Left ventricle myocardium inferior (tissue), 1 donor: ENCODE data around the gene KIAA1328. TPM values are rescaled to one million over a fixed set of nuclear protein-coding genes. Genes with fewer than 3 reads are reported as not detected.
"Not testable (repeated sequence)": the region's sequence is repeated elsewhere in the genome, so short reads cannot be mapped to it uniquely, and the experiment has no call there.

ENCODE experiments used
- DNase-seq: peaks from one replicate; pipeline ENCODE4 v3.0.0-alpha.2; 2020
- H3K27ac ChIP-seq: fragments of 200-600 bp; replicated peaks from 2 replicates; pipeline ENCODE4 v1.8.0; 2021
- H3K27me3 ChIP-seq: fragments of 200-600 bp; 2 replicates; pipeline ENCODE4 v1.8.0; 2021; ENCODE audit warnings: low read depth
- H3K36me3 ChIP-seq: fragments of 200-600 bp; 2 replicates; pipeline ENCODE4 v1.8.0; 2021
- H3K4me1 ChIP-seq: fragments of 200-600 bp; 2 replicates; pipeline ENCODE4 v1.8.0; 2021
- H3K4me3 ChIP-seq: fragments of 200-600 bp; 2 replicates; pipeline ENCODE4 v1.8.0; 2021; ENCODE audit warnings: mild to moderate bottlenecking, moderate library complexity
- H3K9me3 ChIP-seq: fragments of 200-600 bp; replicated peaks from 2 replicates; pipeline ENCODE4 v1.8.0; 2021
- CTCF ChIP-seq: fragments of 200-600 bp; IDR thresholded peaks from 2 replicates; pipeline ENCODE4 v1.8.0; 2021; ENCODE audit warnings: antibody characterized with exemption, mild to moderate bottlenecking, borderline replicate concordance
- intact Hi-C: fragments of 100-400 bp; cut with micrococcal nuclease; formaldehyde crosslinking; loops from one replicate; pipeline ENCODE4 v1.11.0; 2022
- total RNA-seq: library from RNA; stranded (reverse); fragmentation: NEBNext Ultra II Directional; extraction: Animal tissue kit (Norgen Biotek cat#: 25700); gene quantifications from one replicate; pipeline ENCODE4 v1.2.1, GENCODE V29; 2021
- donor health status: DM: no; HTN: yes; CAD: no; lungs with severe emphysema.

The KIAA1328 gene
- total RNA-seq, 1 donor from 2014 or later: 4.0 TPM

- peaks cover 19% of the 10 kb centered on the region for H3K36me3 ChIP-seq
- peaks cover 27% of the 10 kb centered on the region for H3K4me1 ChIP-seq
- intact Hi-C loops: loop anchor here (10.0 kb wide), 1 partner anchor 60 kb away; no protein-coding TSS in a partner anchor
- no peaks in the 10 kb centered on the region for H3K9me3 ChIP-seq
- no peaks in the 10 kb centered on the region for H3K27me3 ChIP-seq
- DNase-seq: no peak
- H3K4me3 ChIP-seq: no peak overlapping the region
- TF ChIP-seq CTCF: no peak
- peak overlapping the region; percentile 13 for H3K27ac ChIP-seq
Observed at GRCh38 chr18:36814994-36815393, 13.9 kb upstream of the KIAA1328 start.

DNA sequence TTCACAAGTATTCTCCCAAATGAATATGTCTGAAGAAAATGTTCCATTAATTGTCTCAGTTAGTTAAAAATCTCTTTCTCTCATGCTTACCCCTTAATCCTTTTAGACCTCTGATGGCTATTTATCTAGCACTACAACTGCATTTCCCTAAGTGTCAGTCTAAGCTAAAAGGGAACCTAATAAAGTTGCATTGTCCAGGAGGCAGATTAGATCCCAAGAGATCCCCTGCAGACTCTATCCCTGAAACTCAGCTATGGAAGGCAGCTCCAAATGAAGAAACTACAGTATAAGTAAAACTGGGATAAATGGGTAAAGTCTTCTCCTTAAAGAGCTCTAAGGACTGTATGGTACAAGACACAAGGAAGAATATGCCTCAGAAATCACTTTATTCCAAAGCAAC lies 12.8 kb upstream of the KIAA1328 start:
- H3K9me3 ChIP-seq, DNase-seq: not testable (repeated sequence)
- peaks cover 19% of the 10 kb centered on the region for H3K36me3 ChIP-seq

DNA sequence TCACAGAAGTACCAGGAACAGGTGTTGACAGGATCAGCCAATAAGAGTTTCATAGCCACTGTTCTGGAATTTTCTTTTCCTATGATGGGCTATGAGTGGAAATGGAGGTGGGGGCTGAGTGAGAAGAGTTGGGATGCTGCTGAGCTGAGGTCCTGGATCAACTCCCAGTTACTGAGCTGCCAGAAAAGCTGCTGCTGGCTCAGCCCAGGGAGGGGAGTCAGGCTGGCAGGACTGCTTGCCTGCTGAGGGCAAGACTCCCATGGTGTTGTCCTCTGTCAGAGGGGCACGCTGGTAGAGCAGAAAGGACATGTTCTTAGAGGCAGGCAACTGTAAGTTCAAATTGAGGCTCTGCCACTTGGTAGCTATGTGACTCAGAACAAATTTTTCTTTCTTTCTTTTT lies 11.9 kb upstream of the KIAA1328 start:
- TF ChIP-seq CTCF: no peak
- no peaks in the 10 kb centered on the region for H3K9me3 ChIP-seq
- H3K27me3 ChIP-seq: no peaks in the 10 kb centered on the region
- no peak overlapping the region for H3K4me3 ChIP-seq
- peaks cover 24% of the 10 kb centered on the region for H3K4me1 ChIP-seq
- intact Hi-C loops: loop anchor here (10.0 kb wide), 1 partner anchor 62 kb away; no protein-coding TSS in a partner anchor
- H3K36me3 ChIP-seq: peaks cover 19% of the 10 kb centered on the region
- peak; percentile 18 for DNase-seq
- H3K27ac ChIP-seq: no peak overlapping the region

More for the DNA sequence above, 12.8 kb upstream of the KIAA1328 start:
- not testable (repeated sequence) for H3K27me3 ChIP-seq, H3K4me3 ChIP-seq, H3K27ac ChIP-seq
- peaks cover 27% of the 10 kb centered on the region for H3K4me1 ChIP-seq
- intact Hi-C loops: loop anchor here (10.0 kb wide), 1 partner anchor 61 kb away; no protein-coding TSS in a partner anchor

DNA sequence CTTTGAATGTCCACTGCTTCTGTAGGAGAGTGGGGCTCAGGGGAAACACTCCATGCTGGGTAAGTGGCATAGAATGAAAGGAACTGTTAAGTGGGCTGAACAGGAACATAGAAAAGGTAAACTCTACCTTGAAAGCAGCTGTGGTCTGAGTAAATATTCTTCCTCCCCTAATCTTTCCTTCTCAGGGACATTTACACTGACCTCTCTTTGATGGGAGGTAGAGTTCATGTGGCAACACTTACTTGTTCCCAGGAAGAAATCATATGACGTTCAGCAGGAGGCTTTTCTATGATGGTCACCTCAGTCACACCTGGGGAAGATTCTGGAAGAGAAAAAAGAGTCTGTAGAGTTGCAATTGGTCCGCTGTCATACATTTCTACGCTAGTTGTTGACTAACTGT lies 10.3 kb upstream of the KIAA1328 start:
- Histone ChIP-seq H3K9me3 (no peaks in the 10 kb centered on the region), H3K27ac (no peak overlapping the region), H3K36me3 (peaks cover 26% of the 10 kb centered on the region), H3K27me3 (no peaks in the 10 kb centered on the region), H3K4me3 (no peak overlapping the region), H3K4me1 (peaks cover 20% of the 10 kb centered on the region)
- no peak for DNase-seq
- no peak for TF ChIP-seq CTCF
- intact Hi-C loops: loop anchor here (10.0 kb wide), 1 partner anchor 64 kb away; no protein-coding TSS in a partner anchor

DNA sequence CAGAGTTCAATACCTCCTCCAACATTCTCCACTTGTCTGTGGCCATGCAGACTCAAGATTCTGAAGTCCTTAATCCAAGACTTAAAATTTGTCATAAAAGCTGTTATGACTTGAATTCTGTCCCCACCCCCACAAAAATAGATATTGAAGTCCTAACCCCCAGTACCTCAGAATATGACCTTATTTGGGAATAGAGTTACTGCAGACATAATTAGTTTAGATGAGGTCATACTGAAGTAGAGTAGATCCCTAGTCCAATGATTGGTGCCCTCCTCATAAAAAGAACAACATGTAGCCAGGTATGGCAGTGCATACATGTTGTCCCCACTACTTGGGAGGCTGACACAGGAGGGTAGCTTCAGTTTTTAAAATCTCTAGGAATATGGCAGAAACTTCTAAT lies 9.3 kb upstream of the KIAA1328 start:
- H3K4me1 ChIP-seq: peaks cover 14% of the 10 kb centered on the region
- no peaks in the 10 kb centered on the region for H3K9me3 ChIP-seq
- no peak overlapping the region for H3K27ac ChIP-seq
- no peak overlapping the region for H3K4me3 ChIP-seq
- no peak for DNase-seq
- TF ChIP-seq CTCF: no peak
- peaks cover 26% of the 10 kb centered on the region for H3K36me3 ChIP-seq
- no peaks in the 10 kb centered on the region for H3K27me3 ChIP-seq
- intact Hi-C loops: loop anchor here (10.0 kb wide), 1 partner anchor 65 kb away; no protein-coding TSS in a partner anchor

GRCh38 chr18:36821681-36822080 lies 7.2 kb upstream of the KIAA1328 start:
- H3K36me3 ChIP-seq: peaks cover 26% of the 10 kb centered on the region
- no peaks in the 10 kb centered on the region for H3K9me3 ChIP-seq
- peaks cover 4% of the 10 kb centered on the region for H3K4me1 ChIP-seq
- intact Hi-C loops: no loop called here
- H3K4me3 ChIP-seq: no peak overlapping the region
- no peak overlapping the region for H3K27ac ChIP-seq
- no peaks in the 10 kb centered on the region for H3K27me3 ChIP-seq
- no peak for DNase-seq
- TF ChIP-seq CTCF: no peak
